HG03139 (cell line): ENCODE measurements around the gene CRCP.
"Not testable (repeated sequence)": the region's sequence is repeated elsewhere in the genome, so short reads cannot be mapped to it uniquely, and the experiment has no call there.

ENCODE experiments used
- ATAC-seq: cut with Tn5 transposase; IDR thresholded peaks from one replicate; pipeline ENCODE4 v1.9.1; 2021; ENCODE audit not compliant: unreplicated experiment

CRCP gene

DNA sequence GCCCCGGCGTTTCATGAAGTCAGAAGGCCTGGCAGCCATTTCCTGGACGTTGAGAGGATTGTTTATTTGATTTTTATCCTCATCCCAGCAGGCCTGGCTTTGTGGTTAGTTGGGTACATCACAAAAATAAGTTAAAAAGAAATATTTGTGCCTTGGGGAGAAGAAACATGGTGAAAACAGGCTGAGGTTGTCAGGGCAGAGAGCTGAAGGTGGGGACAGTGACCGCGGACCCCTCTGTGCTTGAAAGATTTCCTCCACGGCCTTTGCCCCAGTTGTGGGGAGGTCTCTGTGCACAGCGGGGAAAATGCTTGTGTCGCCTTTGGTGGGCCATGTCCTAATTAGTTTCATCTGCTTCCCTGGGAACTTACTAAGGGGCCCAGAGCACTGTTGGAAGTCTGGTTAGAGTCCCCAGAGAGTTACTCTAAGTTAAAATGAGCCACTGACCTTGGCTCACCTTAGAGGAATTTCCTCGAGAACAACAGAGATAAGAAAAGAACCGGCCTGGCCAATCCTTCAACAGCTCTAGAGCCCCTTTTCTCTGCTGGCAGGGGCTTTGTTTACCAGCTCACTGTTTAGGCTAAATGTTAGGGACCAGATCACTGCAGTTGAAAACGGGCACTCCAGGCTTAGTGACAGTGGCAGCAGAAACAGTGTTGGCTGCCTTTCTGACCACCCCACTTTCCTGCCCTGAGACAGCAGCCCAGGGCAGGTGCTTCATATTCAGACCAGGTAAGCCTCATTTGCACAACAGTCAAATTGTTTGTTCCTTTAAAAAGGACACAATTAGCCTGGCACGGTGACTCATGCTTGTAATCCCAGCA lies 37.9 kb downstream of the CRCP start:
- no peak for ATAC-seq

DNA sequence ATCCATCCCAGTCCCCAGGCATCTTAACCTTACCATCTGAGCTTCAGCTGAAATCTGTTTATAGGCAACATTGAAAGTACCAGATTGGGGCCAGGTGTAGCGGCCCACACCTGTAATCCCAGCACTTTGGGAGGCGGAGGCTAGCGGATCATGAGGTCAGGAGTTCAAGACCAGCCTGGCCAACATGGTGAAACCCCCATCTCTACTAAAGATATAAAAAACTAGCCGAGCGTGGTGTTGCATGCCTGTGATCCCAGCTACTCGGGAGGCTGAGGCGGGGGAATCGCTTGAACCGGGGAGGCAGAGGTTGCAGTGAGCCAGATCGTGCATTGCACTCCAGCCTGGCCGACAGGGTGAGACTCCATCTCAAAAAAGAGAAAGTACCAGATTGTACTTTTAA lies 39.0 kb downstream of the CRCP start:
- ATAC-seq = no peak

DNA sequence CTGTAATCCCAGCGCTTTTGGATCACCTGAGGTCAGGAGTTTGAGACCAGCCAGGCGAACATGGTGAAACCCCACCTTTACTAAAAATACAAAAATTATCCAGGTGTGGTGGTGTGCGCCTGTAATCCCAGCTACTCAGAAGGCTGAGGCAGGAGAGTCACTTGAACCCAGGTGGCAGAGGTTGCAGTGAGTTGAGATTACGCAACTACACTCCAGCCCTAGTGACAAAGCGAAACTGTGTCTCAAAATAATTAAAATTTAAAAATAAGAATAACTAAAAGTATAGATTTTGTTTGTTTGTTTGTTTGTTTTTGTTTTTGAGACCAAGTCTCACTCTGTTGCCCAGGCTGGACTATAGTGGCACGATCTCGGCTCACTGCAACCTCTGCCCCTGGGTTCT lies 41.4 kb downstream of the CRCP start:
- not testable (repeated sequence) for ATAC-seq

GRCh38 chr7:66157060-66157459 lies 42.4 kb downstream of the CRCP start:
- no peak for ATAC-seq

DNA sequence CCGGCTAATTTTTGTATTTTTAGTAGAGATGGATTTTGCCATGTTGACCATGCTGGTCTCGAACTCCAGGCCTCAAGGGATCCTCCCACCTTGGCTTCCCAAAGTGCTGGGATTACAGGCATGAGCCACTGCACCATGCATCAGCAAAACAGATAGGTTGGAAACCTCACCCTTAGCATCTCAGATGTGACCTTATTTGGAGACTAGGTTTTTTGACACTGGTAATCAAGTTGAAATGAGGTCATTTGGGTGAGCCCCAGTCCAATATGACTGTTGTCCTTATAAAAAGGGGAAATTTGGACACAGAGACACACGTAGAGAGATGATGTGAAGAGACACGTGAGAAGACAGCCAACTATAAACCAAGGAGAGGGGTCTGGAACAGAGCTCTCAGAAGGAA lies 48.0 kb downstream of the CRCP start:
- ATAC-seq = no peak

DNA sequence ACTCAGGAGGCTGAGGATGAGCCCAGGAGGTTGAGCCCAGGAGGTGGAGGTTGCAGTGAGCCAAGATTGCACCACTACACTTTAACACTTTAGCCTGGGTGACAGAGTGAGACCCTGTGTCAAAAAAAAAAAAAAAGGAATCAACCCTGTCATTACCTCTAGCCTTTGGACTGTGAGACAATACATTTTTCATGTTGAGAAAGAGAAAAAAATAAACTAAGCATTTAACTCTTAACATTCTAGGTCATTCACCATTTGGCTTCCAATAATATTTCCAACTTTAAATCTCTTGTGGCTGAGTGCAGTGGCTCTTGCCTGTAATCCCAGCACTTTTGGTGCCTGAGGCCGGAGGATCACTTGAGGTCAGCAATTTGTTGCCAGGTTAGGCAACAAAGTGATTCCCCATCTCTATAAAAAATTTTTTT lies 48.6 kb downstream of the CRCP start:
- ATAC-seq = no peak

GRCh38 chr7:66164356-66164755 lies 49.7 kb downstream of the CRCP start:
- ATAC-seq = no peak

DNA sequence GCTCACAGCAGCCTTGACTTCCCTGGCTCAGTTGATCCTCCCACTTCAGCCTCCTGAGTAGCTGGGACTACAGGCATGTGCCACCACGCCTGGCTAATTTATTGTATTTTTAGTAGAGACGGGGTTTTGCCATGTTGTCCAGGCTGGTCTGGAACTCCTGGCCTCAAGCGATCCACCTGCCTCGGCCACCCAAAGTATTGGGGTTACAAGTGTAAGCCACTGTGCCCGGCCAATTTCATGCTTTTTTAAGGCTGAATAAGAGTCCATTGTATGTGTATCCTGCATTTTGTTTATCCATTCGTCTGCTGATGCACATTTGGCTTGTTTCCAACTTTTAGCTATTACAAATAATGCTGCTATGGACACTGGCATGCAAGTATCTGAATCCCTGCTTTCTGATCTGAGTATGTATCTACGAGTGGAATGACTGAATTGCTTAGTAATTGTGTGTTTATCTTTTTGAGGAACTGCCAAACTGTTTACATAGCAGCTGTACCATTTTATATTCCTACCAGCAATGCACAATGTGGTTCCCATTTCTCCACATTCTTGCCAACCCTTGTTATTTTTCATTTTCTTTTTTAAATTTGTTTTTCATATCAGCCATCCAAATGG lies 53.2 kb downstream of the CRCP start:
- no peak for ATAC-seq

DNA sequence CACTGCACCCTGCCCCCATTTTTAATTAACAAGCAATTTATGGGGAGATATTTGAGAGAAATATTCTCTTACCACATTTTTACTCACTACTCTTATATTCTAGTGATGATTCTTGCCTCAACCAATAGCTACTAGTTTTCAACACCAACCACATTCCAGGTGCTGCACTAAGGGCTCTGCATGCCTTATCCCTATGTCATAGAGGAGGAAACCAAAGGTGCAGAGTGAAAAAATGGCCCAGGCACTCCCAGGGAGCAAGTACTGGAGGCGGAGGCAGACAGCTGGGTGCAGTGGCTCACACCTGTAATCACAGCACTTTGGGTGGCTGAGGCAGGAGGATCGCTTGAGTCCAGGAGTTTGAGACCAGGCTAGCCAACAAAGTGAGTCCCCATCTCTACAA lies 55.0 kb downstream of the CRCP start:
- ATAC-seq = no peak

GRCh38 chr7:66170309-66171231 lies 55.9 kb downstream of the CRCP start:
- ATAC-seq = no peak

DNA sequence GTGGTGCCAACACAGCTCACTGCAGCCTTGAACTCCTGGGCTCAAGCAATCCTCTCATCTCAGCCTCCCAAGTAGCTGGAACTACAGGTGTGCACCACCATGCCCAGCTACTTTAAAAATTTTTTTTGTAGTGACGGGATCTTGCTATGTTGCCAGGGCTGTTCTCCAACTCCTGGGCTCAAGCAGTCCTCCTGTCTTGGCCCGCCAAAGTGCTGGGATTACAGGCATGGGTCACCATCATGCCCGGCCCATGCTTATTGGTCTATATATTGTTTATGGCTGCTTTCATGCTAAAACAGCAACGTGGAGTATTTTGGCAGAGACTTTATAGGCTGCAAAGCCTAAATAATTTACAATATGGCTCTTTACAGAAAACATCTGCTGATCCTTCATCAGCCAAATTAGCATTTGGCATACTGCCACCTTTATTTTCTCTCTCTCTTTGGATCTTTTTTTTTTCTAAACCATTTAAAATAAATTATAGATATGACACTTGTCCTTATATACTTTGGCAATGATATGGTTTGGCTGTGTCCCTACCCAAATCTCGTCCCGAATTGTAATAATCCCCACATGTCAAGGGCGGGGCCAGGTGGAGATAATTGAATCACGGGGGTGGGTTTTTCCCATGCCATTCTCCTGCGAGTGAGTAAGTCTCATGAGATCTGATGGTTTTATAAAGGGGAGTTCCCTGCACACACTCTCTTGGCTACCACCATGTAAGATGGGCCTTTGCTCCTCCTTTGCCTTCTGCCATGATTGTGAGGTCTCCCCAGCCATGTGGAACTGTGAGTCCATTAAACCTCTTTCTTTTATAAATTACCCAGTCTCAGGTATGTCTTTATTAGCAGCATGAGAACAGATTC lies 58.1 kb downstream of the CRCP start:
- ATAC-seq = not testable (repeated sequence)

GRCh38 chr7:66173856-66174255 lies 59.2 kb downstream of the CRCP start:
- ATAC-seq = no peak

DNA sequence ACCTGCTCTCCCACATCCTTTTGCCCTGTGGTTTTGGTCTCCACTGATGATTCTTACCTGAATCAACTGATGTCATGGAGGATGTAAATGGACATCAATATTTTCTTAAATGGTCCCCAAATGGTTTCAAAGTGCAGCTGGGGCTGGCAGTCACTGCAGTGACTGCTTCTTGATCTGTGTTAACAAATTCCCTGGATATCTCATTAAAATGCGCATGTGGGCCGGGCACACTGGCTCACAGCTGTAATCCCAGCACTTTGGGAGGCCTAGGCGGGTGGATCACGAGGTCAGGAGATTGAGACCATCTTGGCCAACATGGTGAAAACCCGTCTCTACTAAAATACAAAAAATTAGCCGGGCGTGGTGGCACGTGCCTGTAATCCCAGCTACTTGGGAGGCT lies 60.4 kb downstream of the CRCP start:
- ATAC-seq = not testable (repeated sequence)

DNA sequence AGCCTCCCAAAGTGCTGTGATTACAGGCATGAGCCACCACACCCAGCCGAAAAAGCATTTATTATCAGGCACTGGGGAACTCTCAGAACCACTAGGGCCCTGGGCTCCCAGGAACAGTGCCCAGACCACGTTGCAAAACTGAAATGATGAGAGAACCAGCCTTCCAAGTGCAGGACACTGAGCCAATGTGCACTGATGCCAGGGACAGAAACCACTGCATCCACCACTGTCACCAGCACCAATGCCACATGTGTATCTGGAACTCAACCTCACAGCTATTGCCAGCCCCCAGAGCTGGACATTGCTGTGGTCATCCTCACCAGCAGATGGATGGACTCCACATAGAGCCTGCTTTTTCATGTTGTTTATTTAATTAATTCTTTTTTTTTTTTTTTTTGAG lies 62.3 kb downstream of the CRCP start:
- no peak for ATAC-seq

DNA sequence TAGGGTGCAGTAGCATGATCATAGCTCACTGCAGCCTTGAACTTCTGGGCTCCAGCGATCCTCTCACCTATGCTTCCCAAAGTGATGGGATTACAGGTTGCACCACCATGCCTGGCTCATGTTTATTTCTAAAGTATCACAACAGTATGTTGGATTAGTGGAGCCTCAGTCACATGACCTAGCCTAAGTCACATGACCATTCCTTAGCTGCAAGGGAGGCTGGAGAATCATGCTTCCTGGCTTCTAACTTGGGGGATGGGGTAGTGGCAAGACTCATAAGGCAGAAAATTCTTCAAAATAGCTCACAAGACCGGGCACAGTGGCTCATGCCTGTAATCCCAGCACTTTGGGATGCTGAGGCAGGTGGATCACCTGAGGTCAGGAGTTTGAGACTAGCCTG lies 63.6 kb downstream of the CRCP start:
- ATAC-seq = no peak

GRCh38 chr7:66181329-66181728 lies 66.7 kb downstream of the CRCP start:
- ATAC-seq = no peak

DNA sequence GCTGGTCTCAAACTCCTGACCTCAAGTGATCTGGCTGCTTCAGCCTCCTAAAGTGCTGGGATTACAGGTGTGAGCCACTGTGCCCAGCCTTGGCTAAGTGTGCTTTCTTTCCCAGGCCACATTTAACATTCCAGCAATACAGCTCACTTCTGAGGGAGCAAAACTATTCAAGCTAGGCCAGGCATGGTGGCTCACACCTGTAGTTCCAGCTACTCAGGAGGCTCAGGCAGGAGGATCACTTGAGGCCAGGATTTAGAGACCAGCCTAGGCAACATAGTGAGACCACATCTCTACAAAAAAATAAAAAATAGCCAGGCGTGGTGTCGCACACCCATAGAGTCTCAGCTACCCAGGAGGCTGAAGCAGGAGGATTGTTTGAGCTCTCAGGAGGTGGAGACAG lies 67.2 kb downstream of the CRCP start:
- ATAC-seq = no peak

DNA sequence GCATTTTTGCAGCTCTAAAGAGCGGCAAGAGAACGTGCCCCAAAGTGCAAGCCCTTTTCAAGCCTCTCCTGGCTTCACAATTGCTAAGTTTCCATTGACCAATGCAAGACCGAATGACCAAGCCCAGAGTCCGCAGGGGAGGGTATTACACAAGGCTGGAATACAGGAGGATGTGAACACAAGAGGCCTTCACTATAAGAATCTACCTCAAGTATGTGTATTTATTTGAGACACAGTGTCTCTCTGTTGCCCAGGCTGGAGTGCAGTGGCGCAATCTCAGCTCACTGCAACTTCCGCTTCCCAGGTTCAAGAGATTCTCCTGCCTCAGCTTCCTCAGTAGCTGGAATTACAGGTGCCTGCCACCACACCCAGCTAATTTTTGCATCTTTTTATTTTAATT lies 68.3 kb downstream of the CRCP start:
- ATAC-seq = no peak

DNA sequence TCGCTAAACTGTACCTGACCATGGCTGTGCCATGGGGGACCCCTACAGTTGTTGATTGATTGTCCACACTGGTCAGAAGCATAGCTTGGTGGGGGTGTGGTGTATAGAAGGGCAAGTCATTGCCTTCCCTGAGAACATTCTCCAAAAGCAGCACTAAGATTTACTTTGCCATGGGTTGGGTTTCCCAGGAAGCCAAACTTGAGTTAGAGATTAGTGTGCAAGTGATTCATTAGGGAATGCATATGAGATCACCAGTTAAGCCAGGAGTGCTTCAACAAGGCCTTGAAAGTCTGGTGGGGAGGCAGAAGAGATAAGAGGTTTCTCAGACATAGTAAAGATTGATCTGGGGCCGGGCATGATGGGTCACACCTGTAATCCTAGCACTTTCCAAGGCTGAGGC lies 69.1 kb downstream of the CRCP start:
- ATAC-seq = no peak

- ATAC-seq = no peak
Observed at GRCh38 chr7:66185680-66186187, 71.1 kb downstream of the CRCP start.
